Measurements from ENCODE around the gene GM2A. TPM values are rescaled to one million over a fixed set of nuclear protein-coding genes. Genes with fewer than 3 reads are reported as not detected.

GM2A gene
- total and polyA plus RNA-seq, 2 of the 13 experiments (the other 11 are each of a cell fraction or from before 2014, with no cell fraction given) = 14.6 to 29.6 TPM

DNA sequence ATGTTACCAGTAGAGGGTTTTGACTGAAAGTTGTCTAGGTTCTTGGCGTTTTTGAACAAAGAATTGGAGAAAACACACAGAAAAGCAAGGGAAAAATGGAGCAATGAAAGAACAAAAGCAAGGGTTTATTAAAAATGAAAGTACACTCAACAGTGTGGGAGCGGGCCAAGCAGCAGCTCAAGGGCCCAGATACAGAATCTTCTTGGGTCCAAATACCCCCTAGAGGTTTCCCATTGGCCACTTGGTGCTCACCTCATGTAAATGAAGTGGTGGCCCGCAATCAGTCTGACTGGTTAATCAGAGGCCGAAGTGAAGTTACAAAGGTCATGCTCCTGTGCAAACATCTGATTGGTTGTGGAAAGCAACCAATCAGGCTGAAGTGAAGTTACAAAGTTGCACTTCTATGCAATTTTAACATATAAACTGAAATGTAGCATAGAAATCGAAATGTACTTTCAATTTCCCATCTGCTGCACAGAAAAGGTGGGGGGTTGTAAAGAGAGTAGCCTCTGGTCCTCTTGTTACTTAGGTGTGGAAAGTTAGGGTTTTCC lies 1.9 kb upstream of the GM2A start (continued):
- TF ChIP-seq RXRB (CRISPR knock-in tag; IDR thresholded peaks at IDR 0.05; ENCODE audit: borderline replicate concordance) (no peak), MAFK (conservative IDR thresholded peaks at IDR 0.05 in 1 of 2, IDR thresholded peaks at IDR 0.05 in 1 of 2; ENCODE audit: low read length in 2 of 2) (no peak; a peak in 1 of 4 replicates), ZNF263 (CRISPR knock-in tag; IDR thresholded peaks at IDR 0.05) (no peak), SOX13 (IDR thresholded peaks at IDR 0.05) (no peak), SOX13 (CRISPR knock-in tag; conservative IDR thresholded peaks at IDR 0.05 in 1 of 2, IDR thresholded peaks at IDR 0.05 in 1 of 2) (no peak), ARID2 (CRISPR knock-in tag; IDR thresholded peaks at IDR 0.05; ENCODE audit: borderline replicate concordance) (peak; percentile 70; the same call in 1 of the 2 replicates), PHF20 (CRISPR knock-in tag; IDR thresholded peaks at IDR 0.05) (0 out of 2 replicates have a peak, but pooled peaks have one; percentile 38), SALL1 (CRISPR knock-in tag; IDR thresholded peaks at IDR 0.05) (peak; percentile 15; the same call in 1 of the 2 replicates), ZNF264 (CRISPR knock-in tag; IDR thresholded peaks at IDR 0.05) (no peak), ZNF75D (CRISPR knock-in tag; IDR thresholded peaks at IDR 0.05; ENCODE audit: borderline replicate concordance) (no peak), ZNF383 (CRISPR knock-in tag; IDR thresholded peaks at IDR 0.05; ENCODE audit: borderline replicate concordance) (no peak), MBD4 (IDR thresholded peaks at IDR 0.05; ENCODE audit: borderline replicate concordance, low read length) (no peak), ZZZ3 (CRISPR knock-in tag; IDR thresholded peaks at IDR 0.05; ENCODE audit: borderline replicate concordance) (no peak), JUN (CRISPR knock-in tag; IDR thresholded peaks at IDR 0.05) (no peak), FIP1L1 (IDR thresholded peaks at IDR 0.05; ENCODE audit: borderline replicate concordance, insufficient read depth, low read depth, low read length) (no peak), PHB2 (IDR thresholded peaks at IDR 0.05; ENCODE audit: partially characterized antibody) (no peak), ZNF296 (CRISPR knock-in tag; conservative IDR thresholded peaks at IDR 0.05) (no peak), ATF1 (CRISPR knock-in tag; IDR thresholded peaks at IDR 0.05) (0 out of 2 replicates have a peak, but pooled peaks have one; percentile 46), SETDB1 (CRISPR knock-in tag; IDR thresholded peaks at IDR 0.05; ENCODE audit: borderline replicate concordance) (no peak), PAF1 (CRISPR knock-in tag; IDR thresholded peaks at IDR 0.05) (no peak), ZFYVE20 (CRISPR knock-in tag; IDR thresholded peaks at IDR 0.05; ENCODE audit: borderline replicate concordance, low read depth) (no peak), KMT2A (CRISPR knock-in tag; IDR thresholded peaks at IDR 0.05) (no peak), ZNF564 (CRISPR knock-in tag; IDR thresholded peaks at IDR 0.05) (no peak), LCORL (IDR thresholded peaks at IDR 0.05) (no peak), LCORL (CRISPR knock-in tag; IDR thresholded peaks at IDR 0.05) (no peak; the same call in 1 of the 2 replicates), ZNF773 (CRISPR knock-in tag; IDR thresholded peaks at IDR 0.05; ENCODE audit: borderline replicate concordance) (no peak), ZSCAN12 (CRISPR knock-in tag; IDR thresholded peaks at IDR 0.05) (no peak), ZFP91 (CRISPR knock-in tag; IDR thresholded peaks at IDR 0.05; ENCODE audit: borderline replicate concordance) (no peak), ZFY (CRISPR knock-in tag; IDR thresholded peaks at IDR 0.05) (peak; percentile 85), ZNF235 (CRISPR knock-in tag; IDR thresholded peaks at IDR 0.05; ENCODE audit: borderline replicate concordance) (no peak), MAFF (IDR thresholded peaks at IDR 0.05; ENCODE audit: low read depth, low read length) (0 out of 2 replicates have a peak, but pooled peaks have one; percentile 1)
- TF ChIP-seq, protein P1, sequence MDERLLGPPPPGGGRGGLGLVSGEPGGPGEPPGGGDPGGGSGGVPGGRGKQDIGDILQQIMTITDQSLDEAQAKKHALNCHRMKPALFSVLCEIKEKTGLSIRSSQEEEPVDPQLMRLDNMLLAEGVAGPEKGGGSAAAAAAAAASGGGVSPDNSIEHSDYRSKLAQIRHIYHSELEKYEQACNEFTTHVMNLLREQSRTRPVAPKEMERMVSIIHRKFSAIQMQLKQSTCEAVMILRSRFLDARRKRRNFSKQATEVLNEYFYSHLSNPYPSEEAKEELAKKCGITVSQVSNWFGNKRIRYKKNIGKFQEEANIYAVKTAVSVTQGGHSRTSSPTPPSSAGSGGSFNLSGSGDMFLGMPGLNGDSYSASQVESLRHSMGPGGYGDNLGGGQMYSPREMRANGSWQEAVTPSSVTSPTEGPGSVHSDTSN (CRISPR knock-in tag; IDR thresholded peaks at IDR 0.05) = no peak
